Measurements from ENCODE around the gene TP63.

- no peak for TF ChIP-seq POLR2A (IDR thresholded peaks at IDR 0.05; ENCODE audit: extremely low read depth, insufficient read length)
- no peak for TF ChIP-seq CTCF (IDR thresholded peaks at IDR 0.05; ENCODE audit: low read depth, low read length)
- no peak for TF ChIP-seq MAX (IDR thresholded peaks at IDR 0.05; ENCODE audit: low read depth, low read length)
Measured at GRCh38 chr3:189721873-189722665, 90.9 kb downstream of the TP63 start.
